GM18511 (cell line): ENCODE measurements around the gene TMEM217.
"Not testable (repeated sequence)": the region's sequence is repeated elsewhere in the genome, so short reads cannot be mapped to it uniquely, and the experiment has no call there.

Experiments used
- ATAC-seq: cut with Tn5 transposase; IDR thresholded peaks from one replicate; pipeline ENCODE4 v1.9.1; 2021; ENCODE audit warnings: mild to moderate bottlenecking, moderate library complexity; ENCODE audit not compliant: unreplicated experiment

The TMEM217 gene

GRCh38 chr6:37218511-37218910, 39.4 kb downstream of the TMEM217 start:
- no peak for ATAC-seq

GRCh38 chr6:37218061-37218460, 39.9 kb downstream of the TMEM217 start:
- ATAC-seq: no peak

GRCh38 chr6:37212268-37212667, 45.7 kb downstream of the TMEM217 start:
- no peak for ATAC-seq

- no peak for ATAC-seq
These were observed 47.5 kb downstream of the TMEM217 start for GRCh38 chr6:37210313-37210968.

DNA sequence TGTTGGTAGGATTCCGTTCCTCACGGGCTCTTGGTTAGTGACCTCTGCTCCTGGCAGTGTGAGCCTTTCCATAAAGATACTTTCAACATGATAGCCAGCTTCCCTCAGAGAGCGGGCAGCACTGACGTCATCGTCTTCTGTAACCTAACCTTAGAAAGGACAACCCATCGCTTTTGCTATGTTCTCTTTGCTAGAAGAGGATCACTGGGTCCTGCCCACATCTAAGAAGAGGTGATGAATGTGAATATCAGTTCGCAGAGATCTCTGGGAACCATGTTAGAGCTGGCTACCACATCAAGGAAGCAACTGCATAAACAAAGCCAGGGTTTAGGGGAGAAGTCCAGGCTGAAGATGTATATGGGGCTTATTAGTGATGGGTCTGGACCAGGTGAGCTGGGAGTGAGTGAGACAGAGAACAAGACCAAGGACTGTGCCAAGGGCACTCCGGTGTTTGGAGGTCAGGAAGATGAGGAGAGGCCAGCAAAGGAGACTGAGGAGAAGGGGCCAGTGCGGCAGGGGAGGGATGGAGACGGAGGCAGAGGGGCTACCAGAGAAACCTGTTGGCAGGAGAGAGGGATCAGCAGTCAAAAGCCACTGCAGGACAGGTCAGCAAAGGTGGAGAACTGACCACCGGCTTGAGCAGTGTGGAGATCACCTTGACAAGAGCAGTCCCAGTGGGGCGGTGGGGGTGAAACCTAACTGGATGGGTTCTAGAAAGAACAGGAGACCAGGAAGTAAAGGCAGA, 48.3 kb downstream of the TMEM217 start:
- no peak for ATAC-seq

DNA sequence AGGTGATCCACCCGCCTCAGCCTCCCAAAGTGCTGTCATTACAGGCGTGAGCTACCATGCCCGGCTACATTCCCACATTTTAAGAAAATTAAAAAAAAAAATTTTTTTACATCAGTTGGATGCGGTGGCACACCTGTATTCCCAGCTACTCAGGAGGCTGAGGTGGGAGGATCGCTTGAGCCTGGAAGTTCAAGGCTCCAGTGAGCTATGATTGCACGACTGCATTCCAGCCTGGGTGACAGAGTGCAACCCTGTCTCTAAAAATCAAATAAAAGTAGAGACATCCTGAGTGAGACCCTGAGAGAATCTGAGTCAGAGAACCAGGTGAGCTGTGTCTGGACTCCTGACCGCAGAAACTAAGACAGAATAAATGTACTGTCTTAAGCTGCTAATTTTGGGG, 49.2 kb downstream of the TMEM217 start:
- no peak for ATAC-seq

DNA sequence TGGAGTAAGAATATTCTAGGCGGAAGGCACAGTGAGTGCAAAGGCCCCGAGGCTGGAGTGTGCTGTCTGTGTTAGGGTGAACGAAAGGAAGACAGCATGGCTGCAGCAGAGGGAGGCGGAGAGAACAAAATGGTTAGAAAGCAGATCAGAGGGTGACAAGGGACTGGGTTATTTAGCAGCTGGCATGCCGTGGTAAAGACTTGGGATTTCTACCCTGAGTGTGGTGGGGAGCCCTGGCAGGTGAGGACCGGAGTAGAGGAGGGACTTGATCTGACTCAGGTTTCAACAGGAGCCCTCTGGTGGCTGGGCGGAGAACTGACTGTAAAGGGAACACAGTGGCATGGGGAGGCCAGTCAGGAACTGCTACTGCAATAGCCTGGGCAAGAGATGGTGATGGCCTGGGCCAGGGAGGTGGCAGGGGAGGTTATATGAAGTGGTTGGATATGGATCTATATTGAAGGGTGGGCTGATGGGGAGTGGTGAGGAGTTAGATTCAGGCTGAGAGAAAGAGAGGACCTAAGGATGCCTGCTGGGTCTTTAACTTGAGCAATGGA, 50.0 kb downstream of the TMEM217 start:
- ATAC-seq: peak; percentile 62

- no peak for ATAC-seq
These were observed 51.3 kb downstream of the TMEM217 start for GRCh38 chr6:37206622-37207021.

DNA sequence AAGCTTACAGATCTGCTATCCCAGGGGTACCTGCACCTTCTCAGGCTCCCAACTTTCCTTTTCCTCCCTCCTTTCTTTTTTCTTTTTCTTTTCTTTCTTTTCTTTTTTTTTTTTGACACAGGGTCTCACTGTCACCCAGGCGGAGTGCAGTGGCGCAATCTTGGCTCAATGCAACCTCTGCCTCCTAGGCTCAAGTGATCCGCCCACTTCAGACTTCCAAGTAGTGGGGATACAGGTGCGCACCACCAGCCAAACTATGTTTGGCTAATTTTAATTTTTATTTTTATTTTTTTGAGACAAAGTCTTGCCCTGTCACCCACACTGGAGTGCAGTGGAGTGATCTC, 52.0 kb downstream of the TMEM217 start:
- ATAC-seq: no peak

DNA sequence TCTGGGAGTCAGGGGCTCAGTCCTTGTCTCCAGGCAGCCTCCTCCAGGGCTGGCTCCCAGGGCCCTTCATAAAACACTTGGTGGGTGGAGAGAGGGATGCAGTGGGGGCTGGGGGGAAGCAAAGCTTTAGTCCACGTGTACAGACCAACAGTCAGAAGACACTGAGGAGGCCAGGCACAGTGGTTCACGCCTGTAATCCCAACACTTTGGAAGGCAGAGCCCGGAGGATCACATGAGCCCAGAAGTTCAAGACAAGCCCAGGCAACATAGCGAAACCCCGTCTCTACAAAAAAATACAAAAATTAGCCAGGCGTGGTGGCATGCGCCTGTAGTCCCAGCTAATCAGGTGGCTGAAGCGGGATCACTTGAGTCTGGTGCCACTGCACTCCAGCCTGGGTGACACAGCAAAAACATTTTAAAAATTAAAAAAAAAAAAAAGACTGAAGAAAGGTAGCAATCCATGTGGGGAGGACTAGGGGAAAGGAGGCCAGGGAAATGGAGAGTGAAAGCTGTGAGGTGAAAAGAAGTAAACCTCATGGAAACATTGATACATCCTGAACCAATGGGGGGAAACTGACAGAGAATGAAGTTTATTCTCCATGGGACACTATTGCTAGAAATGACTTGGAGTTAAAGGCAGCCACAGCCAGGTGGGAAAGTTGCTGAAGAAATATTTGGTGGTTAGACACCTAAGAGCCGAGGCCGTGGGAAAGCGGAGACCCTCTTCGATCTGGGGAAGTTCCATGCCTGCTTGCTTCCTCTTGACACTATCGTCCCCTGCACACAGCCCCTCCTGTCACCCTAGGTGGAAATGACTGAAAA, 52.6 kb downstream of the TMEM217 start:
- no peak for ATAC-seq

GRCh38 chr6:37204014-37204751, 53.8 kb downstream of the TMEM217 start:
- ATAC-seq: no peak

- no peak for ATAC-seq
These were observed 55.0 kb downstream of the TMEM217 start for GRCh38 chr6:37202788-37203491.

DNA sequence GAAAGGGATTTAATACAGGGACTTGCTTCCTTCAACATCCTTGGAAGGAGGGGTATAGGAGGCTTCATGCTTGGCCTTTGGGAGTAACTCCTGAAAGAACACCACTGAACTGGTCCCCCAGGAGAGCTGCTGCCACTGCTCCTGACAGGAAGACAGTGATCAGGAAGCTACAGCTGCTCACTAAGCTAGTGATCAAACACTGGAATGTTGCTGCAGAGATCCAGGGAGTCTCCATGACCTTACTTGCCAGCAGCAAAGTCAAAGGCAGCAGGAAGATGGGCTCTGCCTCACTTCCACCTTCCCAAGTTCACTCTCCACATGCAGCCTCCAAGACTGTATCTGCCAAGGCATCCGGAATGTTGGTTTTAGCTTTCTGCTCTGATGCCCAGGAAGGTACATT, 56.2 kb downstream of the TMEM217 start:
- ATAC-seq: no peak

GRCh38 chr6:37200085-37200484, 57.9 kb downstream of the TMEM217 start:
- no peak for ATAC-seq

GRCh38 chr6:37196451-37196850, 61.5 kb downstream of the TMEM217 start:
- ATAC-seq: not testable (repeated sequence)

GRCh38 chr6:37194886-37195285, 63.1 kb downstream of the TMEM217 start:
- not testable (repeated sequence) for ATAC-seq

GRCh38 chr6:37192666-37193065, 65.3 kb downstream of the TMEM217 start:
- no peak for ATAC-seq

- ATAC-seq: no peak
These were observed 67.8 kb downstream of the TMEM217 start for GRCh38 chr6:37190159-37190535.

DNA sequence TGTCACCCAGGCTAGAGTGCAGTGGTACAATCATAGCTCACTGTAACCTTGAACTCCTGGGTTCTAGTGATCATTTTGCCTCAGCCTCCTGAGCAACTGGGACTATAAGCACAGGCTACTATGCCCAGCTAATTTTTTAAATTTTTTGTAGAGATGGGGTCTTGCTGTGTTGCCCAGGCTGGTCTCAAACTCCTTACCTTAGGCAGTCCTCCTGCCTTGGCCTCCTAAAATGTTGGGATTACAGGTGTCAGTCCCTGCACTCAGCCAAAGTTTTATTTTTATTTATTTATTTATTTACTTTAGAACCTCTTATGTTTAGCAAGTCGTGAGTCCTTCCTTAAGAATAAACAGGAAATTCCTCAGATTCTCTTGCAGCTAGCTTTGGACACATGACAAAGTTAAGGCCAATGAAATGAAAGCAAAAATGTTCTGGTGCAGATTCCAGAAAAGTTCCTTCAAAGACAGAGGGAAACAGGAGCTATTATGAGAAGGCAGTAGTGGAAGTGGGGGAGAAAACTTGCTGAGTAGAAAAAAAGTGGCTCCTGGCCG, 68.9 kb downstream of the TMEM217 start:
- no peak for ATAC-seq
